Thymus (tissue), 11 donors: Measurements from ENCODE around the gene SHTN1. TPM values are rescaled to one million over a fixed set of nuclear protein-coding genes. Genes with fewer than 3 reads are reported as not detected.

Experiments
- DNase-seq, 9 donors: peaks; one replicate each; pipeline ENCODE4 v3.0.0-alpha.2; 2013; ENCODE audit warnings: low spot score in 9 of 9, low read depth in 6 of 9, missing footprints in 1 of 9
- H3K27ac ChIP-seq, 2 donors: one replicate each; pipeline ENCODE4 v1.5.1; 2013; ENCODE audit warnings: control low read depth in 1 of 2, low read depth in 1 of 2, low read length in 1 of 2, mild to moderate bottlenecking in 1 of 2, moderate library complexity in 1 of 2
- H3K27me3 ChIP-seq, 2 donors: one replicate each; pipeline ENCODE4 v1.5.1; 2013; ENCODE audit warnings: low read length in 1 of 2; ENCODE audit not compliant: control insufficient read depth in 2 of 2, insufficient read depth in 1 of 2
- H3K36me3 ChIP-seq, 2 donors: one replicate each; pipeline ENCODE4 v1.5.1; 2013; ENCODE audit warnings: low read length in 1 of 2, mild to moderate bottlenecking in 1 of 2, moderate library complexity in 1 of 2; ENCODE audit not compliant: control insufficient read depth in 2 of 2, insufficient read depth in 2 of 2
- H3K4me1 ChIP-seq, 2 donors: one replicate each; pipeline ENCODE4 v1.5.1; 2013; ENCODE audit warnings: low read length in 2 of 2; ENCODE audit not compliant: control insufficient read depth in 2 of 2, insufficient read depth in 2 of 2
- H3K4me3 ChIP-seq, 2 donors: one replicate each; pipeline ENCODE4 v1.5.1; 2013; ENCODE audit warnings: low read length in 2 of 2, control low read depth in 1 of 2, mild to moderate bottlenecking in 1 of 2
- H3K9me3 ChIP-seq, 2 donors: one replicate each; pipeline ENCODE4 v1.5.1; 2013; ENCODE audit warnings: low read length in 1 of 2, mild to moderate bottlenecking in 1 of 2; ENCODE audit not compliant: control insufficient read depth in 2 of 2, insufficient read depth in 1 of 2
- WGBS: extraction: QIAGEN DNeasy Blood & Tissue Kit; methylation state at CpG from one replicate; pipeline ENCODE4 v1.1.7; 2013; 5-methylcytosine and 5-hydroxymethylcytosine counted together
- polyA plus RNA-seq: library from polyadenylated mRNA; stranded (reverse); fragments of 200-250 nt; gene quantifications from one replicate; pipeline ENCODE4 v1.2.3, GENCODE V29; 2013
- total RNA-seq: library from RNA; stranded (reverse); fragments of 120-200 nt; gene quantifications from one replicate; pipeline ENCODE4 v1.2.4, GENCODE V29; 2013
- donor health status: healthy.

The SHTN1 gene
- total and polyA plus RNA-seq, 2 donors = 5.8 to 23.0 TPM

DNA sequence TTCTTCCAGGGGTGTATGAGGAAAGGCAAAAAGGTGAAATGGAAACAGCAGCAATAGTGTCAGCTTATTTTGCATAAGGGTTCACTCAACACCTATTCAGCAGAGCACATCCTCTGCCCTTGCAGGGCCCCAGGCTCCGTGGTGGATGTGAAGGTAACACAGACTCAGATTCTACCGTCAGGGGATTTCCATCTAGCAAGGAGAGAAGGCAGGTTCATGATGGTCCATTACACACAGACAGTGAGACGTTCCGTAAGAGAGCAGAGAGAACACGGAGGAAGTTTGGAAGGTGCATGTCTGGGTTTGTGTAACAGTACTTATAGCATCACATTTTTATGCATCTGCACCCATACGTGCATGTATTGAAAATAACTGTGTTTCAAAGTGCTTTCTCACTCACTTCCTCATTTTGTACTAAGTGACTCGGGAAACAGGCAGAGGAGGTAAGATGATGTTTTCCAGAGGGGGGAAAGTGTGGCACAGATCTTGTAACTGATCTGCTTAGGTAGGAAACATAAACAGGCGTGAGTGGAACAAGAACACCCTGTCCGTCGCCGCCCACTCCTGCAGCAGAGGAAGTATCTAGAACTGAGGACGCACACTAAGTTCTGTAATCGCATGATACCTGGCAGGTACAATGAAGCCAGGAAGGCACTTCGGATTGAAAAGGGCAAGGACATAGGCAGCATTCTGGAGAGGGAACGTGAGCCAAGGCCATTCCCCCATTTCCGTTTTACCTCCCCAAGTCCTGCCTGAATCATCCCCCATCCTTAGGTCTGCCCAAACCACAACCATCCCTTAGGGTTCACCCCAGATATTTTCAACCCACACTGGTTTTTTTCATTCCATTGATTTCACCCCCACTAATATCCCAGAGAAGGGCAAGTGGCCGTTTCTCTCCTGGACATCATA, 156.7 kb downstream of the SHTN1 start:
- 7% methylated on average over 17 of the region's 17 CpGs for WGBS
- Histone ChIP-seq H3K4me1 (peaks cover 2 to 14% of the 10 kb centered on the region in 2 donors), H3K27me3 (peaks cover 4 to 40% of the 10 kb centered on the region in 2 donors), H3K27ac (peak overlapping the region; percentile 20 to 37), H3K36me3 (no peaks in the 10 kb centered on the region), H3K9me3 (no peaks in the 10 kb centered on the region), H3K4me3 (peak overlapping the region; percentile 55 to 60)
- DNase-seq = peak in 2 of 9 donors; percentile 16 to 53

- DNase-seq = no peak
Observed at GRCh38 chr10:116845823-116846222, 159.2 kb downstream of the SHTN1 start.

GRCh38 chr10:116840389-116841075, 164.5 kb downstream of the SHTN1 start:
- no peak overlapping the region for H3K27ac ChIP-seq
- DNase-seq = no peak
- WGBS = 98% methylated on average over 6 of the region's 6 CpGs
- H3K4me1 ChIP-seq = peaks cover 5 to 10% of the 10 kb centered on the region in 2 donors
- peaks cover 0 to 2% of the 10 kb centered on the region in 2 donors for H3K27me3 ChIP-seq
- H3K36me3 ChIP-seq = no peaks in the 10 kb centered on the region
- no peaks in the 10 kb centered on the region for H3K9me3 ChIP-seq
- H3K4me3 ChIP-seq = no peak overlapping the region

More at GRCh38 chr10:116845823-116846222, 159.2 kb downstream of the SHTN1 start:
- H3K27ac ChIP-seq = no peak overlapping the region
- no peaks in the 10 kb centered on the region for H3K36me3 ChIP-seq
- H3K27me3 ChIP-seq = peaks cover 4 to 36% of the 10 kb centered on the region in 2 donors
- H3K4me3 ChIP-seq = no peak overlapping the region
- peaks cover 2 to 14% of the 10 kb centered on the region in 2 donors for H3K4me1 ChIP-seq
- no peaks in the 10 kb centered on the region for H3K9me3 ChIP-seq
- 88% methylated on average over 2 of the region's 2 CpGs for WGBS

- Histone ChIP-seq H3K9me3 (no peaks in the 10 kb centered on the region), H3K4me3 (no peak overlapping the region), H3K4me1 (peaks cover 5 to 21% of the 10 kb centered on the region in 2 donors), H3K27me3 (peaks cover 0 to 2% of the 10 kb centered on the region in 2 donors), H3K27ac (peak overlapping the region in 1 of 2 donors; percentile 26), H3K36me3 (no peaks in the 10 kb centered on the region)
- peak in 1 of 9 donors; percentile 28 for DNase-seq
- 86% methylated on average over 5 of the region's 5 CpGs for WGBS
Observed at GRCh38 chr10:116838143-116838725, 166.8 kb downstream of the SHTN1 start.

GRCh38 chr10:116836902-116837523, 168.0 kb downstream of the SHTN1 start:
- WGBS = 91% methylated on average over 8 of the region's 8 CpGs
- DNase-seq = no peak
- Histone ChIP-seq H3K27me3 (peaks cover 0 to 2% of the 10 kb centered on the region in 2 donors), H3K36me3 (no peaks in the 10 kb centered on the region), H3K9me3 (no peaks in the 10 kb centered on the region), H3K4me3 (no peak overlapping the region), H3K27ac (no peak overlapping the region), H3K4me1 (peaks cover 5 to 21% of the 10 kb centered on the region in 2 donors)

GRCh38 chr10:116836083-116836482, 168.9 kb downstream of the SHTN1 start:
- Histone ChIP-seq H3K27ac (peak overlapping the region in 1 of 2 donors; percentile 83), H3K4me1 (peaks cover 5 to 21% of the 10 kb centered on the region in 2 donors), H3K27me3 (peaks cover 0 to 2% of the 10 kb centered on the region in 2 donors), H3K4me3 (no peak overlapping the region), H3K36me3 (no peaks in the 10 kb centered on the region), H3K9me3 (no peaks in the 10 kb centered on the region)
- peak in 4 of 9 donors; percentile 28 to 74 (median 41) for DNase-seq
- 65% methylated on average over 4 of the region's 4 CpGs for WGBS

DNA sequence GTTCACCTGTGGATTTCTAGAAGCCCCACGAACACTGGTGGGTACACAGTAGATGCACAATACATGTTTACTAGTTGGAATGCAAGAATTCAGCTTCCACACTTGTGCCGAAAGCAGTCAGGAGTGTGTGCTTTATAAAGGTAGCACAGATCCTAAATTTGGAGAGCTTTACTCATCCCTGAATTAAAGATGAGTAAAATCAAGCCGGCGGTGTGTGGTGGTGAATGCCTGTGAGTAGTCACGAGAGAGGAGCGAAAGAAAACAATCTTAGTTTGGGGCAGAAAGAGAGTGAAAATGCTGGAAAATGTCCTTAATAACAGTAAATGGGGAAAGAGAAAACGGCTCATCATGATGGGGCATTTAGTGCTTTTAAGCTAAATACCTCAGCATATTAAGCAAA, 169.3 kb downstream of the SHTN1 start:
- Histone ChIP-seq H3K4me3 (no peak overlapping the region), H3K36me3 (no peaks in the 10 kb centered on the region), H3K27ac (peak overlapping the region in 1 of 2 donors; percentile 83), H3K4me1 (peaks cover 5 to 21% of the 10 kb centered on the region in 2 donors), H3K27me3 (peaks cover 0 to 2% of the 10 kb centered on the region in 2 donors), H3K9me3 (no peaks in the 10 kb centered on the region)
- no peak for DNase-seq
- 90% methylated on average over 7 of the region's 7 CpGs for WGBS

- Histone ChIP-seq H3K9me3 (no peaks in the 10 kb centered on the region), H3K27me3 (peaks cover 0 to 2% of the 10 kb centered on the region in 2 donors), H3K27ac (peak overlapping the region in 1 of 2 donors; percentile 83), H3K36me3 (no peaks in the 10 kb centered on the region), H3K4me1 (peaks cover 5 to 21% of the 10 kb centered on the region in 2 donors), H3K4me3 (no peak overlapping the region)
- DNase-seq = peak in 4 of 9 donors; percentile 32 to 66 (median 38)
- 85% methylated on average over 17 of the region's 17 CpGs for WGBS
Observed at GRCh38 chr10:116833986-116834985, 170.7 kb downstream of the SHTN1 start.
